ENCODE measurements around the gene C9orf152. TPM values are rescaled to one million over a fixed set of nuclear protein-coding genes. Genes with fewer than 3 reads are reported as not detected.
"Not testable (repeated sequence)": the region's sequence is repeated elsewhere in the genome, so short reads cannot be mapped to it uniquely, and the experiment has no call there.

C9orf152 gene
- total RNA-seq, 4 donors from 2014 or later: 0.17 TPM; not detected in 3

GRCh38 chr9:110199643-110200042 is 8.3 kb downstream of the C9orf152 start:
- WGBS, 2 donors (ENCODE audit: low coverage in 1 of 2): 100% methylated on average over 2 of the region's 2 CpGs
- Histone ChIP-seq H3K36me3 (no peaks in the 10 kb centered on the region), H3K27me3 (no peaks in the 10 kb centered on the region), H3K27ac (no peak overlapping the region), H3K4me3 (no peak overlapping the region), H3K4me1 (no peaks in the 10 kb centered on the region), H3K9me3 (no peaks in the 10 kb centered on the region)
- no peak for ATAC-seq
- no peak for TF ChIP-seq POLR2AphosphoS5 (IDR thresholded peaks at IDR 0.05)
- no peak for TF ChIP-seq EP300 (IDR thresholded peaks at IDR 0.05)
- no peak for TF ChIP-seq CTCF (IDR thresholded peaks at IDR 0.05)
- TF ChIP-seq POLR2A (IDR thresholded peaks at IDR 0.05): no peak

GRCh38 chr9:110198357-110198756 is 9.6 kb downstream of the C9orf152 start:
- Histone ChIP-seq H3K36me3 (no peaks in the 10 kb centered on the region), H3K4me1 (peaks cover 0 to 4% (median 0%) of the 10 kb centered on the region in 3 donors), H3K27me3 (no peaks in the 10 kb centered on the region), H3K9me3 (no peaks in the 10 kb centered on the region), H3K27ac (no peak overlapping the region), H3K4me3 (no peak overlapping the region)
- TF ChIP-seq CTCF (IDR thresholded peaks at IDR 0.05) (no peak), POLR2AphosphoS5 (IDR thresholded peaks at IDR 0.05) (no peak), EP300 (IDR thresholded peaks at IDR 0.05) (no peak), POLR2A (IDR thresholded peaks at IDR 0.05) (no peak)
- 88 to 100% methylated on average over 2 to 8 of the region's 12 CpGs for WGBS, 2 donors (ENCODE audit: low coverage in 1 of 2)
- ATAC-seq: no peak

GRCh38 chr9:110197330-110198187 is 10.4 kb downstream of the C9orf152 start:
- Histone ChIP-seq H3K4me3 (no peak overlapping the region), H3K9me3 (no peaks in the 10 kb centered on the region), H3K36me3 (no peaks in the 10 kb centered on the region), H3K27ac (no peak overlapping the region), H3K27me3 (no peaks in the 10 kb centered on the region), H3K4me1 (peaks cover 0 to 6% (median under 1%) of the 10 kb centered on the region in 3 donors)
- no peak for TF ChIP-seq POLR2AphosphoS5 (IDR thresholded peaks at IDR 0.05)
- TF ChIP-seq CTCF (IDR thresholded peaks at IDR 0.05): peak in 1 of 4 experiments; percentile 48
- ATAC-seq: no peak
- 67 to 82% methylated on average over 6 to 7 of the region's 11 CpGs for WGBS, 2 donors (ENCODE audit: low coverage in 1 of 2)

GRCh38 chr9:110196084-110196499 is 11.9 kb downstream of the C9orf152 start:
- not testable (repeated sequence) for ATAC-seq, H3K27ac ChIP-seq, H3K36me3 ChIP-seq, H3K27me3 ChIP-seq, H3K4me1 ChIP-seq, H3K9me3 ChIP-seq, H3K4me3 ChIP-seq
- WGBS, 2 donors (ENCODE audit: low coverage in 1 of 2): 83 to 97% methylated on average over 13 to 16 of the region's 16 CpGs

- peaks cover 0 to 36% (median 13%) of the 10 kb centered on the region in 3 donors for H3K4me1 ChIP-seq
- no peaks in the 10 kb centered on the region for H3K27me3 ChIP-seq
- no peaks in the 10 kb centered on the region for H3K9me3 ChIP-seq
- no peaks in the 10 kb centered on the region for H3K36me3 ChIP-seq
- no peak overlapping the region for H3K4me3 ChIP-seq
- TF ChIP-seq POLR2A (IDR thresholded peaks at IDR 0.05) (no peak), CTCF (IDR thresholded peaks at IDR 0.05) (no peak), EP300 (IDR thresholded peaks at IDR 0.05) (no peak), POLR2AphosphoS5 (IDR thresholded peaks at IDR 0.05) (no peak)
- H3K27ac ChIP-seq: peak overlapping the region in 3 of 4 donors; percentile 49 to 75 (median 62)
- ATAC-seq: peak; percentile 47
- 36 to 49% methylated on average over 3 to 5 of the region's 5 CpGs for WGBS, 2 donors (ENCODE audit: low coverage in 1 of 2)
These were observed 15.3 kb downstream of the C9orf152 start for GRCh38 chr9:110192531-110193261.
